ENCODE data around the gene SLMAP. TPM values are rescaled to one million over a fixed set of nuclear protein-coding genes. Genes with fewer than 3 reads are reported as not detected.

Gene SLMAP
- total and polyA plus RNA-seq, 2 donors (not counting 1 experiment from before 2014, with no cell fraction given) = 9.7 to 67.2 TPM

- H3K9me3 Mint-ChIP-seq (ENCODE audit: insufficient read depth) = no peaks in the 10 kb centered on the region
- WGBS (ENCODE audit: insufficient coverage) = 83% methylated on average over 1 of the region's 4 CpGs
- Histone ChIP-seq H3K36me3 (replicated peaks in 1 of 2; ENCODE audit: control extremely low read depth in 1 of 2, control insufficient read depth in 1 of 2, extremely low read depth in 1 of 2, insufficient read depth in 2 of 2, low read length in 1 of 2) (no peaks in the 10 kb centered on the region), H2AFZ (ENCODE audit: insufficient read depth, low read depth, low read length, poor library complexity, severe bottlenecking) (no peak overlapping the region), H3K9me3 (ENCODE audit: control extremely low read depth in 1 of 3, control insufficient read depth in 2 of 3, insufficient read depth in 1 of 3, low read length in 2 of 3) (no peaks in the 10 kb centered on the region), H3K4me1 (ENCODE audit: control insufficient read depth in 2 of 2, insufficient read depth in 2 of 2, low read length in 2 of 2) (no peaks in the 10 kb centered on the region), H3K4me3 (ENCODE audit: control extremely low read depth in 1 of 5, extremely low read depth in 1 of 5, insufficient read depth in 1 of 5, low read depth in 2 of 5, low read length in 4 of 5) (no peak overlapping the region), H3K4me2 (replicated peaks; ENCODE audit: low read depth, low read length, poor library complexity, severe bottlenecking) (no peak overlapping the region), H3K27ac (ENCODE audit: low read length in 2 of 2) (no peak overlapping the region), H3K79me2 (ENCODE audit: control insufficient read depth, insufficient read depth, low read length) (no peaks in the 10 kb centered on the region), H3K9ac (ENCODE audit: low read length) (no peak overlapping the region), H4K20me1 (ENCODE audit: control insufficient read depth, insufficient read depth, low read length, poor library complexity, severe bottlenecking) (no peaks in the 10 kb centered on the region), H3K27me3 (replicated peaks in 1 of 4; ENCODE audit: control extremely low read depth in 1 of 4, control insufficient read depth in 3 of 4, insufficient read depth in 4 of 4, low read length in 3 of 4) (no peaks in the 10 kb centered on the region)
- intact Hi-C loops (cut with micrococcal nuclease) = no loop called here
- no peak overlapping the region for H3K27ac Mint-ChIP-seq
- H3K4me3 Mint-ChIP-seq = no peak overlapping the region
- DNase-seq = no peak
- CTCF ChIA-PET = no interaction called here
- TF ChIP-seq, protein P1, sequence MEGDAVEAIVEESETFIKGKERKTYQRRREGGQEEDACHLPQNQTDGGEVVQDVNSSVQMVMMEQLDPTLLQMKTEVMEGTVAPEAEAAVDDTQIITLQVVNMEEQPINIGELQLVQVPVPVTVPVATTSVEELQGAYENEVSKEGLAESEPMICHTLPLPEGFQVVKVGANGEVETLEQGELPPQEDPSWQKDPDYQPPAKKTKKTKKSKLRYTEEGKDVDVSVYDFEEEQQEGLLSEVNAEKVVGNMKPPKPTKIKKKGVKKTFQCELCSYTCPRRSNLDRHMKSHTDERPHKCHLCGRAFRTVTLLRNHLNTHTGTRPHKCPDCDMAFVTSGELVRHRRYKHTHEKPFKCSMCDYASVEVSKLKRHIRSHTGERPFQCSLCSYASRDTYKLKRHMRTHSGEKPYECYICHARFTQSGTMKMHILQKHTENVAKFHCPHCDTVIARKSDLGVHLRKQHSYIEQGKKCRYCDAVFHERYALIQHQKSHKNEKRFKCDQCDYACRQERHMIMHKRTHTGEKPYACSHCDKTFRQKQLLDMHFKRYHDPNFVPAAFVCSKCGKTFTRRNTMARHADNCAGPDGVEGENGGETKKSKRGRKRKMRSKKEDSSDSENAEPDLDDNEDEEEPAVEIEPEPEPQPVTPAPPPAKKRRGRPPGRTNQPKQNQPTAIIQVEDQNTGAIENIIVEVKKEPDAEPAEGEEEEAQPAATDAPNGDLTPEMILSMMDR (IDR thresholded peaks at IDR 0.05) = no peak
- no peak for TF ChIP-seq EZH2 (IDR thresholded peaks at IDR 0.05; ENCODE audit: borderline replicate concordance, insufficient read depth, low read depth, low read length, poor library complexity, severe bottlenecking)
- ATAC-seq (ENCODE audit: low read depth) = no peak
- no peaks in the 10 kb centered on the region for H3K4me1 Mint-ChIP-seq
- POLR2A ChIA-PET = no interaction called here
- no peaks in the 10 kb centered on the region for H3K27me3 Mint-ChIP-seq
These were observed 40.4 kb upstream of the SLMAP start for GRCh38 chr3:57715686-57716085.

DNA sequence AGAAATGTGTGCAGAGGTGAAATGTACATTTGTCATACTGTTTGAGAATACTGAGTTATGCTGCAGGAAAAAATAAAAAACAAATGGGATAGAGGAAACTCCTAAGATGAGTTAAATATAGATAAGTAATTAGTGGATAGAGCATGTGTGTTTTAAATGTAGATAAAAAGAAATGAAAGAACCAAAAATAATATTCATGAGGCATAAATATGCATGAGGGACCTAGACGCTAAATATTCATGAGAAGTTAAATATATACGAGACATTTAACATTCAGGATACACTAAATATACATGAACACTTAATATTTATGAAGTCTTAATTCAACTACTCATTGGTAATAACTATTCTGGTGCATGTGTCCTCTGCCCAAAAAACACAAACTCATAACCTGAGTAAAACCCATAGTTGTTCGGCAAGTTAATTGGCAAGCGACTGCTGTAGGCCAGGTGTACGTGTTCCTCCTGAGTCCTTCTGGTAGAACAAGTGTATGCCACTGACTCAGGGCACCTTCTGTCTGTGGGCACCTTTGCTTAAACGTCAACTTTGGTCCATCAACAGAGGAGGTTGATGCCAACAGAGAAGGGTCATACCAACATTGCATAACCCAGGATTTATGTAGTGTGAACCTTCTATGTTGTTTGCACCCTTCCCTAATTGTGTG lies 38.8 kb upstream of the SLMAP start:
- TF ChIP-seq EZH2 (IDR thresholded peaks at IDR 0.05; ENCODE audit: borderline replicate concordance, insufficient read depth, low read depth, low read length, poor library complexity, severe bottlenecking) = no peak
- TF ChIP-seq, protein P1 (IDR thresholded peaks at IDR 0.05) = no peak
- no peaks in the 10 kb centered on the region for H3K9me3 Mint-ChIP-seq (ENCODE audit: insufficient read depth)
- Histone ChIP-seq H3K4me2 (replicated peaks; ENCODE audit: low read depth, low read length, poor library complexity, severe bottlenecking) (no peak overlapping the region), H3K27me3 (replicated peaks in 1 of 4; ENCODE audit: control extremely low read depth in 1 of 4, control insufficient read depth in 3 of 4, insufficient read depth in 4 of 4, low read length in 3 of 4) (no peaks in the 10 kb centered on the region), H3K9ac (ENCODE audit: low read length) (no peak overlapping the region), H3K4me3 (ENCODE audit: control extremely low read depth in 1 of 5, extremely low read depth in 1 of 5, insufficient read depth in 1 of 5, low read depth in 2 of 5, low read length in 4 of 5) (no peak overlapping the region), H3K9me3 (ENCODE audit: control extremely low read depth in 1 of 3, control insufficient read depth in 2 of 3, insufficient read depth in 1 of 3, low read length in 2 of 3) (no peaks in the 10 kb centered on the region), H4K20me1 (ENCODE audit: control insufficient read depth, insufficient read depth, low read length, poor library complexity, severe bottlenecking) (no peaks in the 10 kb centered on the region), H3K79me2 (ENCODE audit: control insufficient read depth, insufficient read depth, low read length) (no peaks in the 10 kb centered on the region), H2AFZ (ENCODE audit: insufficient read depth, low read depth, low read length, poor library complexity, severe bottlenecking) (no peak overlapping the region), H3K36me3 (replicated peaks in 1 of 2; ENCODE audit: control extremely low read depth in 1 of 2, control insufficient read depth in 1 of 2, extremely low read depth in 1 of 2, insufficient read depth in 2 of 2, low read length in 1 of 2) (no peaks in the 10 kb centered on the region), H3K4me1 (ENCODE audit: control insufficient read depth in 2 of 2, insufficient read depth in 2 of 2, low read length in 2 of 2) (no peaks in the 10 kb centered on the region), H3K27ac (ENCODE audit: low read length in 2 of 2) (no peak overlapping the region)
- peaks cover 3% of the 10 kb centered on the region for H3K27me3 Mint-ChIP-seq
- DNase-seq = no peak
- POLR2A ChIA-PET = no interaction called here
- intact Hi-C loops (cut with micrococcal nuclease) = no loop called here
- H3K4me1 Mint-ChIP-seq = no peaks in the 10 kb centered on the region
- no peak overlapping the region for H3K27ac Mint-ChIP-seq
- 95% methylated on average over 3 of the region's 6 CpGs for WGBS (ENCODE audit: insufficient coverage)
- no peak overlapping the region for H3K4me3 Mint-ChIP-seq
- no peak for ATAC-seq (ENCODE audit: low read depth)
- CTCF ChIA-PET = no interaction called here

Measured in B cell (primary cell).